Middle frontal gyrus (tissue), 1 donor: ENCODE measurements around the gene FOXP2.
"Not testable (repeated sequence)": the region's sequence is repeated elsewhere in the genome, so short reads cannot be mapped to it uniquely, and the experiment has no call there.

Source experiments
- DNase-seq: peaks from one replicate; pipeline ENCODE4 v3.0.0-alpha.2; 2015; ENCODE audit warnings: low spot score; ENCODE audit errors: extremely low spot score

FOXP2 gene

GRCh38 chr7:114502454-114503254, 88.0 kb downstream of the FOXP2 start:
- DNase-seq: no peak

GRCh38 chr7:114504586-114504985, 90.0 kb downstream of the FOXP2 start:
- no peak for DNase-seq

- no peak for DNase-seq
Measured at GRCh38 chr7:114507381-114507780, 92.8 kb downstream of the FOXP2 start.

- DNase-seq: no peak
Measured at GRCh38 chr7:114508086-114508485, 93.5 kb downstream of the FOXP2 start.

- DNase-seq: not testable (repeated sequence)
Measured at GRCh38 chr7:114510824-114511223, 96.2 kb downstream of the FOXP2 start.

GRCh38 chr7:114519240-114519639, 104.6 kb downstream of the FOXP2 start:
- DNase-seq: no peak

GRCh38 chr7:114522081-114522480, 107.5 kb downstream of the FOXP2 start:
- no peak for DNase-seq

- DNase-seq: no peak
Measured at GRCh38 chr7:114527589-114527988, 113.0 kb downstream of the FOXP2 start.

- no peak for DNase-seq
Measured at GRCh38 chr7:114530057-114530611, 115.5 kb downstream of the FOXP2 start.

- no peak for DNase-seq
Measured at GRCh38 chr7:114531326-114531725, 116.7 kb downstream of the FOXP2 start.

- no peak for DNase-seq
Measured at GRCh38 chr7:114533131-114533530, 118.5 kb downstream of the FOXP2 start.

GRCh38 chr7:114534953-114535352, 120.3 kb downstream of the FOXP2 start:
- DNase-seq: no peak

- no peak for DNase-seq
Measured at GRCh38 chr7:114539575-114539974, 125.0 kb downstream of the FOXP2 start.

- no peak for DNase-seq
Measured at GRCh38 chr7:114540291-114540690, 125.7 kb downstream of the FOXP2 start.

GRCh38 chr7:114547346-114547745, 132.7 kb downstream of the FOXP2 start:
- not testable (repeated sequence) for DNase-seq

GRCh38 chr7:114548081-114548980, 133.7 kb downstream of the FOXP2 start:
- DNase-seq: no peak

GRCh38 chr7:114554781-114555537, 140.3 kb downstream of the FOXP2 start:
- DNase-seq: no peak

GRCh38 chr7:114567416-114567815, 152.8 kb downstream of the FOXP2 start:
- DNase-seq: no peak

GRCh38 chr7:114569220-114569619, 154.6 kb downstream of the FOXP2 start:
- DNase-seq: no peak

- no peak for DNase-seq
Measured at GRCh38 chr7:114574384-114574783, 159.8 kb downstream of the FOXP2 start.

- no peak for DNase-seq
Measured at GRCh38 chr7:114575098-114575497, 160.5 kb downstream of the FOXP2 start.
